AML-193 (cell line): ENCODE results near the gene SND1.

Experiments used
- DNase-seq, 2 experiments: peaks; one replicate each; lab custom pipeline; 2025; lab: John Stamatoyannopoulos, UW

SND1 gene

DNA sequence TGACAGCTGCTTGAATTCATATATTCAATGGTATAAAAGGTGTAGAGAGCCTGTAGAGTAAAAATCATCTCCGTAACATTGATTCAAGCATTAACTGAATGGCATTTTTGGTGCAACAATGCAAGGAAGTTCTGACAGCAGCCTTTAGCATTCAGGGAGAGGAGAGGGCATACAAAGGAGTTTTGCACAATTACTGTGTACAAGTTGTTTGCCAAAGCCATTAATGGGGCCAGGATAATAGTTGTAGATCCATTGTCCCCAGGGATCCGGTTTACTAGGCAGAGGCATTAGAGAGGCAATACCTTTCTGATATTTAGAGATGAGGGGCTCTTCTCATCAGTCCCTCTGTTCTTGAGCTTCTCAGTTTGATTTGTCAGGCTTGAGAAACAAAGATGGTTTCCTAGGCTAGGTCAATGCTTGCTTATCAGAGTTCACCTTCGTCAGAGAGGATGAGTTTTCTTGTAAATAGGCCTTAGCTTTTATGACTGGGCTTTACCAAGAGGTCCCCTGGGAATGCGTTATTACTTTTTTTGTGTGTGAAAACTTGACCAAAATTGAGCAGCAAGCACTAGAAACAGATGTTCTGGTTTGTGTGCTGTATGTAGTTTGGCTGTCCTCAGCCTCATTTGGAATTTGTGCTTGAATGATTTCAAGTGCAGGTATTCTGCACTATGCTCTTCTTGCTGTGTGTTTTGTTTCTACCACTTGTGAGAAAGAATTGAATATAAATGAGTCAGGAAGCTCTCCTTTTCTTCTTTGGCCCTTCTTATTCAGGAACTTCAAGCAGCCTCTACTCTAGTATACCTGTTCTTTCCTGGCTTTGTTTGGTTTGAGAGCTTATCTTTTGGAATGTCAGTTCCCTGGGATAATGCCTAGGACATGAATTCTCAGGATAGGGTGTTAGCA lies 32.0 kb downstream of the SND1 start:
- DNase-seq: no peak

DNA sequence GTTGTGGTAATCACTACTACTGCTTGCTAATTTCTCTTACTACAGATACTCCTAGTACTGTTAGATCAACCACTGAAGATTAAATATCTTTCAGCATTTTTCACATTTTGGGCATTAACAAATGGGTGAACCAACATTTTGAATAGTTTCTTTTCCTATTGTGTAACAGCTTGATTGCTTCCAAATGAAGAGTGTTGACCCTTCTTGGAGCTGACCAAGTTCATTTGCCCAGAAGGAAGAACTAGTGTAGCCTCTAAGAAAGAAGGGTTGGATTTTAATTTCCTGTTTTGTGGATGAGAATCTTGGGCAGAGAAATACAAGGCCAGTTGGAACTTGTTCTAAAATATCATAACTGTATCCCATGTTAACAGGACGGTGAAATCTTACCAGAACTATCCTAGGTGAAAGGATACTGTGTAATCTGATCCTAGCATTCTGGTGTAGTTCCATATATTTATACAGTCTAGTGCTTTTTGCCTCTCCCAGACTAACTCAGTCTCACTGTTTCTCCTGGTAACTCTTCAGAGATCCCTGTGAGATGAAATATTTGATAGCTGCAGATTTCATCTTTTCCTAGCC lies 37.3 kb downstream of the SND1 start:
- no peak for DNase-seq

DNA sequence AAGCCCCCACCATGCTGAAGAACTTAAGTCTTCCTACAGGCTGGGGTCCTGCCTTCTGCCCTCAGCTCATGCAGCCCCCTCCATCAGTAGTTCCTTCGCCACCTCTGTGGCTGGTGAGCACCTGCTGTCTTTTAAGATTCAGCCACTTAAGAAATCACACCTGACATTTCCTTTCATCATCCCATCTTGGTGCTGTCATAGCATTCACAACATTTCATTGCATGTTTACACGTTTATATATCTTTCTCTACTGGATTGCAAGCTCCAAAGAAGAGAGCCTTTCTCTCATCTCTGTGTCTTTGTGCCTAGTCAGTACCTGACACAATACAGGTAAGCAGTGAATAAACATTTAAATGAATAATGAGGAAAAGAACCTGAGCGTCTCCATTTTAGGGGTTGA lies 38.3 kb downstream of the SND1 start:
- no peak for DNase-seq

DNA sequence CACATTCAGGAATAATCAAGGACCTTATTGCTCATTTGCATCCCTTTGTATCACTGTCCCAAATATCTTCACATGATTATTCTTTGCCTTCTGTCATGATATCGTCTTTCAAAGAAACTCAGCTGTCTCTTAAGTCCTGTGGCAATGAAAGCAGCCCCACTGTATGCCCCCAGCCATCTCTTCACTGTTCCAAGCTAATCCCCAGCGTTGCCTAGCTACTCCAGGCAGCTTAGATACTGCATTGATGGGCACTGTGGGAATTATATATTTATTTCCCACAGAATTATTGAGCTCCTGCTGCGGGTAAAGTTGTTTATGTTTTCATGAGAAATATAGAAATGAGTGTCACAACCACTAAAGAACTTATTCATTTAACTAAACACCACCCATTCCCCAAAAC lies 38.8 kb downstream of the SND1 start:
- DNase-seq: no peak

DNA sequence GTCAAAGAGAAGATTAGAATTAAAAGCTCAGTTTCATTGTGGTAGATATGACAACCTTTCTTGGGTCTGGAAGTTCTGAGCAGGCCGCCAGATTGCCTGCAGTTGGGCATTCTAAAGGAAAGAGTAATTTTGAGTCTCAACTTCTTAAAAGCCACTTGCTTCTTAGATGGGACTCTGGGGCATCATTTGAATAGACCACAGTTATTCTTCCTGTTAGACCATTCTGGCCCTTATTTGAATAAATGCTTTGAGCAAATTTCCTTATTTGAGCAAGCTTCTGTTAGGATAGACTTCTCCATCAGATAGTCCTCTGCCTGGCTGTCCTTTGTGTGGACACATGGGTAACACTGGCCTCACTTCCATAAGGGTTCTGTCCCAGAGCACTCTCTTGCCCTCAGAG lies 40.2 kb downstream of the SND1 start:
- DNase-seq: no peak

DNA sequence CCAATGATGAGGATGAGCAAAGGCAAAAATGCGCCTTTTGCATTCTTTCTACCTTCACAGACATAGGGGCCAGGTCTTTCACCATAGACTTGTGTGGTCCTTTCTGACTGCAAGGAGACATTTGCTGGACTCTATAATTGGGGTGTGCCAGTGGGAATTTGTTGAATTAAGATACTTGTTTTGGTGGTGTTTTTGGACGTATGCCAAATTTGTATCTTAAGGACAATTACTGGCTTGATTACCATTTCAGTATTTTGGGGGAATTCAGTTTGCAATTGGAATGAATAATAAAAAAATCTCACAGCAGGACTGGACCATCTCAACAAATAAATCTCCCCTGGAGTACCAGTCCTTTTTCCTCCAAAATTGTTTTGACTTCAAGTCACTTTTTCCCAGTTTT lies 47.9 kb downstream of the SND1 start:
- DNase-seq: no peak

DNA sequence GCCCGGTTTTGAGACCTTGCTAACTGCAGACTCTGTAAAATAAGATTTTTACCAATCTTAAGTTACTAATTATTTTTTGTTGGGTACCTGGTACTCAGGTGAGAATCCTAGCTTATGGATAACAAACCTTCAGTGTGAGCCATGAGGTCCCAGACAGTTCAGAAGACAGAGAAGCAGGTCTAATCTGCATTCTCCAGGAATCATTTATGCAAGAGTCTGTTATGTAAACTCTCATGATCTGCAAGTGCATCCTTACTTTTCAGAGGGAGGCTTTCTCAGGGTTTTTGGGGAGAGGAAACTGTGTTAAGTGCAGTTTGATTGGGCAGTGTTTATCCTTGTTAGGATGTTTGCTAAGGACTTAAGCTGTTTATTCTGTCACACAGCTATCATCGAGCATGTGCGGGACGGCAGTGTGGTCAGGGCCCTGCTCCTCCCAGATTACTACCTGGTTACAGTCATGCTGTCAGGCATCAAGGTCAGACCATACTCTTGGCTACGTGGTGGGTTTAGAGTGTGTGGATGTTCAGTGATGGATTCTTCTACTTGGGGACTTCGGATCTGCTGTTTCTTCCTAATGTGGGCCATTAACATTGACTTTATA lies 50.2 kb downstream of the SND1 start:
- no peak for DNase-seq

DNA sequence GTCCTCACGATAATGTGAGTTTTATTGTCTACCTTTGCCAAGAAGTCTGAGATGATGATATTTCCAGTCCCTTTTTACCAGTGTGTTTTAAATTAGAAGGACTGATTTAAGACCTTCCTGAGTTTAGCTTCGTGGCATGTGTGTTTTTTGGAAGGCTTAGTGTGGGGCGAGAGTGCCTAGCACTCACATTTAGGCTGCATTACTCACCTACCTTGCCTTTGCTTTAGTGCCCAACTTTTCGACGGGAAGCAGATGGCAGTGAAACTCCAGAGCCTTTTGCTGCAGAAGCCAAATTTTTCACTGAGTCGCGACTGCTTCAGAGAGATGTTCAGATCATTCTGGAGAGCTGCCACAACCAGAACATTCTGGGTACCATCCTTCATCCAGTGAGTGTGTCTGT lies 50.9 kb downstream of the SND1 start:
- DNase-seq: no peak

DNA sequence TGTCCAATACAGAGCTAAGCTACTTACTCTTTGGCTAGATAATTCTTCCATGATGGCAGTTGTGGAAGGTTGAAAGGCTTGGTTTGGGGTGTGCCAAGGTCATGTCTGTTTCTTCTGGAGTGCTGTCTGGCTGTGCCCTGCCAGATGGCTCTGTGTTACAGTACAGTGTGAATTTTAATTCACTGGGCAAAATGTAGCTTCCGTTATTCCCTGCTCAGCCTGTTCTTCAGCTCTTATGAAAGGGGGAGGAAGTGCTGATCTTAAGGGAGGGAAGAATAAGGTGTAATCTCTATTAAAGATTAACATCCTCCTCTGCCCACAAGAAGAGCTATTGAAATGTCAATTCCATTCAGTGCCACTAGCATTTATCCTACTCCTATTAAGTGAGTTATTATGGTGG lies 52.2 kb downstream of the SND1 start:
- DNase-seq: no peak

DNA sequence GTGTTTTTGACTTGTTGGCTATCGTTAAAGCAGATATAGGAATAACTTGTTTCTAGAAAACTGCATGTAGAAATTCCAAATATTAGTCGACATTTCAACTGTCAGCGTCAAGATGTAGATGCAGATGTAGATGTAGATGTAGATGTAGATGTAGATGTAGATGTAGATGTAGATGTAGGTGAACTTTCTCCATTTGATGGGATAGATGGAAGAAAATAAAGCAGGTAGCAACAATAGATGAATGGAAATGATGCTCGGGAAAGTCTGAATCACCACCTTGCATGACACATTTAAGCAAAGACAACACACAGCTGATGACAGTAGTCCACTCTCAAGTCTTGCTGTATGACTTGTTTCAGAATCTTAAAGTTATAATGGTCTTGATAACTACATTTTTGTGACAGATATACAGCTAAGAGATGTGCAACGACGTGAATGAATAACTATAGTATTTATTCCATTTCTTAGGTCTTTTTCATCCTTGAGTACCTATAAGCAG lies 53.5 kb downstream of the SND1 start:
- no peak for DNase-seq

DNA sequence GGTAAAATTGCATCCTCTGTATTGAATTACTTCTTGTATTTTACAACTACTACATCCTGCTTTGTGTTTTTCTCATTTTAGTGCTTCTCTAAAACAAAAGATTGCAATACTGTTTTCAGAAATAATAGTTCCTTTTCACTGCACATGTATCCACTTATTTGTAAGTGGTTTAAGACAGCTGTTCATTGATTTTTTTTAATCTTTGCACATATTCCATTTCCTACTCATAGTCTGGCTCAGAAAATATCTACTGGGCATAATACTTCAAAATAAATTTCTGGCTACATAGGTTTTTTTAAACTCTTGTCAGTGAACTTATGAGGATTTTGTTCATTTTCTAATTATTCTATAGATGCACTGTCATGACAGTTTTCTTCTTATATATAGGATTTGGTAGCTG lies 54.8 kb downstream of the SND1 start:
- DNase-seq: no peak

DNA sequence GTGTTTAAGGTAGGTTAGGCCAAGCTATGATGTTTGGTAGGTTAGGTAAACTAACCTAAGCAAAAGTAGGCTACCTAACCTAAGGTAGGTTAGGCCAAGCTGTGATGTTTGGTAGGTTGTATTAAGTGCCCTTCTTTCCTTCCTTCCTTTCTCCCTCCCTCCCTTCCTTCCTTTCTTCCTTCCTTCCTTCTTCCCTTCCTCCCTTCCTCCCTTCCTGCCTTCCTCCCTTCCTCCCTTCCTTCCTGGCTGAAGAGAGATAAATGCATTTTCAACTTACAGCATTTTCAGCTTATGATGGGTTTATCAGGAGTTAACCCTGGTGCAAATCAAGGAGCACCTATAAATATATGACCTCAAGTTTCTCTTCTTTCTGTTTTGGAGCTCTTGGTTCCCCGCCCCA lies 56.2 kb downstream of the SND1 start:
- DNase-seq: no peak

DNA sequence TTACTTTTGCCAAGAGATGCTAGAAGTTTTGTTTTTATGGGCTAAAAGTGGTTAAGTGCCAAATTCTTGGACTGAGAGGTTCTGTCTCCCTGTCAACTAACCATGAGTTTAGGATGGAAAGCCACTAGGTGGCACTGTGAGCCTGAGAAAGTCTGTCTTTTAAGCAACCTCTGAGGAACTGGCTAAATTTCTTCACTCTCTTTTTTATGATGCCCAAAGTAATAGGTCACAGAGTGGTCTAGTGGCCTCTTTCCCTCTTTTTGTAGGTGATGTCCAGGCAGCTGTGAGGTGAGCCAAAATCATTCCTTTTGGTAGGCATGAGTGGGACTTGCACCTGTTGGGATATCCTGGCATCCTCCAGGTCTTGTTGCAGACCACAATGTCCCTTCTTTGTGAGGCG lies 56.8 kb downstream of the SND1 start:
- DNase-seq: peak; percentile 77 to 81

DNA sequence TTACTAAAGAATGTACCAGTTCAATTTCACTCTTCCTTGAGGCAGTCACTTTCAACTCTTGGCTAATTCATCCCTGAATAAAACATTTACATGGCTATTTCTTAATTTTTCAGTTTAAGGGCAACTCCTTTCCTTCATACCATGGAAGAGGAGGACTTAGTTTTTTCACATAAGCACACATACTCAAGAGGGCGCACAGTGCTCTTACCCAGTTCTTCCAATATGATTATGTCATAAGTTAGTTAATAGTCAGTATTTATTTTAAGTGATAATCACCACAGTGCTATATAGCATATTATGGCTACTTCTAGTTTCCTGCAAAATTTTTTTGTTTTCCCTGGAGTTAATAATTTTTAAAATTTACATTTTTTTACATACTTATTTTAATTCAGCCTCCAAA lies 58.6 kb downstream of the SND1 start:
- no peak for DNase-seq

DNA sequence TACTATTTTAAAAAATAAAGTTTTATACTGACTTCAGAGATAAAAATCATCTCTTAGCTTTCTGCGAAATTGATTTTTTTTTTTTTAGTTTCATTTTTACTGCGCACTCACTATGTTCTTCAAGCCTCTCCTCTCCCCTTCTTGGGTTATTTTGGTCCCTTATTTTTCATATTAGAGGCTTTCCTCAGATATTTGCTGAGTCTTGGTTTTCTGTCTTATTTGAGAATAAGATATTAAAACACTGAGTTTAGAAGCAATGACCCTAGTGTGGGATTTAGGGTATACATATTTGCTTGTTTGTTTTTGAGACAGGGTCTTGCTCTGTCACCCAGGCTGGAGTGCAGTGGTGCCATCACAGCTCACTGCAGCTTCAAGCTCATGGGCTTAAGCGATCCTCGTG lies 59.9 kb downstream of the SND1 start:
- no peak for DNase-seq

DNA sequence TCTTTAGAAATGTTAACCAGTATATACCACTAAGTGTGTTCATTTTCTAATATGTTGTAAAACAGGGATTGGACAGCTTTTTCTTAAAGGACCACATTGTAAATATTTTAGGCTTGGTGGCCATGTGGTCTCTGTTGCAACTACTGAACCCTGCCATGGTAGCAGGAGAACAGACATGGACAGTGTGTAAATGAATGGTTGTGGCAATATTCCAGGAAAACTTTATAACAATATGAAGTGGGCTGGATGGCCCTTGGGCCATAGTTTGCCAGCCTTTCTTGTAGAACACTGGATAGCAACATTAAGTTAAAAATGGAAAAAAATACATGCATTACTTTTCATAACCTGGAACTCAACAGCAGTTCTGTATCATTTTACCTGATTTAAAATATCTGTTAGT lies 61.0 kb downstream of the SND1 start:
- DNase-seq: no peak

DNA sequence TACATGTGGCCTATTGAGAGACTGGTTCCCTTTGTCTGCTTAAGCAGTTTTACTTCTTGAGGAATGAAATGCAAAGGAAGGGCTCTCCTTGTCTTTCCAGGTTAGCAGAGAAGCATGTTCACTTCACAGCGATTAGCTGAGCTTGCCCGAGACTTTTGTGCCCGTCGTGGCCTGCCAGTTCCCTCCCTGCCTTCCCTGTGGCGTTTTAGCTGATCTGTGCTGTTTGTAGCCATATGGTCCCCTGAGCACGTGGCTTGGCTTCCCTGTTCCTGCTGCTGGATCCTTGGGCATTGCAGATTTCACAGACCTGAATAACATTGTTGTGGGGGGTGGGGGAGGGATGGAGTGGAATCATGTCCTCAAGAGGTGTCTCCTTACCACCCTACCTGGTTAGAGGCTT lies 61.8 kb downstream of the SND1 start:
- DNase-seq: no peak

DNA sequence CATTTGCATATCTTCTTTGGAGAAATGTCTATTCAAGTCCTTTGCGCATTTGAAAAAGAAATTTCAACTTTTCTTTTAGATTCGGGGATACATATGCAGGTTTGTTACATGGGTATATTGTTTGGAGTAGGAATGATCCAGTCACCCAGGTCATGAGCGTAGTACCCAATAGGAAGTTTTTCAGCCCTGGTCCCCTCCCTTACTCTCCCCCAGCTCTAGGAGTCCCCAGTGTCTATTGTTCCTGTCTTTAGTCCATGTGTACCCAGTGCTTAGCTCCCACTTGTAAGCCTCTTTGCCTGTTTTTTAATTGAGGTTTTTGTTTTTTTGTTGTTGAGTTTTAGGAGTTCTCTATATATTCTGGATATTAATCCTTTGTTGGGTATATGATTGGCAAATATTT lies 63.3 kb downstream of the SND1 start:
- no peak for DNase-seq

DNA sequence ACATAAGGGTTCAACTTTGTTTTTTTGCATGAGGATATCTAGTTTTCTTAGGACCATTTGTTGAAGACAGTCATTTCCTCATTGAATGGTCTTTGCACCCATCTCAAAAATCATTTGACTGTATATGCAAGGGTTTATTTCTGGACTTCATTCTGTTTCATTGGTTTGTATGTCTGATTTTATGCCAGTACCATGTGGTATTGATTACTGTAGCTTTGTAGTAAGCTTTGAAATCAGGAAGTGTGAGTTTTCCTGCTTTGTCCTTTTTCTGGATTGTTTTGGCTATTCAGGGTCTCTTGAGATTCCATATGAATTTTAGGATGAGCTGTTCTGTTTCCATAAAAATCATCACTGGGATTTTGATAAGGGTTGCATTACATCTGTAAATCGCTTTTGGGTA lies 63.9 kb downstream of the SND1 start:
- no peak for DNase-seq

DNA sequence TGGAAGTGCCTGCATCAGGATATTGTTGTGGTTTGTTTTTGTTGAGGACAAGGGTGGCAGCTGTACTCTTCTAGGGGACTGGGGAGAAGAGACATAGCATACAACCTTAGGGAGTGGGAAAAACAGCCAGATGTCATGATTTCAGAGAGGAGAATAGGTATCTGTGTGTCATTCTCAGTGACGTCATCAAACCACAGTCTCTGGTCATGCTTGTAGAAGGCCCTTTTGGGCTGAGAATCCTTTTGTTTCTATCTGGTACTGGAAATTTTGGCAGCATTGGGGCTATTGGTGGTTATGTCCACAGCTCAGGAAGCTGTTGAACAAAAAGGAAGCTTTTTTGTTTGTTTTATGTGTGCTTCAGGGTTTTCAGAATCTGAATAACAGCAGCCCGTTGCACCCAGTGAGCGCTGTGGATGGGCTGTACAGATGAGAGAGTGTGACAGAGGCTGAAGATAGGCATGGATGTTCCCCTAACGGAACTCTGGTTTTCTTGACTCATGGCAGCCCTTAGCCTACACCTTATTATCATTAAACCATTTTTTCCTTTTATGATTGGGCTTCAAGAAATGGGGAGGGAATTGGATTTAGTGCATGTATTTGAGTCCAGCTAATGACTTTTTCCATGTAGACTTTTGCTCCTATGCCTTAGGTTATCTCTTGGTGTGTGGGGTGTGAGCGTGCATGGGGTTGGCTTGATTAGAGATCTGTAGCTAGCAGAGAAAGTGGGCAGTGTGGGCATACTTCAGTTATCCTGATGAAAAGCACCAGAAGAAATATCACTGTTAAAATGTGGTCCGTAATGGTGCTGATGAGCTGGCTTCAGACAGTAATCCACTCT lies 65.7 kb downstream of the SND1 start:
- no peak for DNase-seq

DNA sequence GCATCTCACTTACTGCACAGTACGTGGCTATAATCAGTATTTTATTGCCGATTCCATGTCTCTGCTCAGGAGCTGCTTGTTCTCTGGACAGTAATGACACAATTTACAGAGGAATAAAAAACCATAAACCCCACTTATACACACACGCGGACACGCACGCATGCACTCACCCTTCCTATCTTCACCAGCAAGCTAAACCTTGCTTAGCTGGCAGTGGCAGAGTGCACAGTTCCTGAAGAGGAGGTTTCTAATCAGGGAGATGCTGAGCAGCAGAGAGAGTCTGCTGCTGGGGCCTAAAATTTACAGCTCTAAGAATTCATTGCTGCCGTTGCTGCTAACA lies 66.3 kb downstream of the SND1 start:
- no peak for DNase-seq

DNA sequence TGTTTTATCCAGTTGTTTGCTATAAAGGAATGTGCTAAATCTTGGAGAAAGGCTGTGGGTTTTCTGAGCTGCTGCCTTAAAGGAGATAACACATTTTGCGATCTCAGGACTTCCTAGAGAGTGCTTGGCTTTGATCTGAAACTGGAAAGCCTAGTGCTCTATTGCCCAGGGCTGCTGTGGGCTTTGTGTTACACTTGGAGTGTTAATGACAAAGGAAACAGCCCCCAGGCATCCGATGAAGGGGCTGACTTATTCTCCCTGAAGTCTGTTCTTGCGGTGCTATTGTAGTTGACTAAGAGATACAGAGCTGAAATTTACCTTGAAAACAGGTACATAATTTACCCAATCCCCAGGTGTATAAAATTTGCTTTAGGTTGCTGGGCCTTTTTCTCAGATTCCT lies 74.5 kb downstream of the SND1 start:
- no peak for DNase-seq
